Osteoblast (primary cell): ENCODE data around the gene SEMA7A. TPM values are rescaled to one million over a fixed set of nuclear protein-coding genes. Genes with fewer than 3 reads are reported as not detected.

Experiments used
- DNase-seq: peaks from one replicate; pipeline ENCODE4 v3.0.0; 2011; ENCODE audit warnings: low spot score, mixed read lengths; ENCODE audit not compliant: insufficient read length; ENCODE audit errors: missing footprints
- H2AFZ ChIP-seq: 2 replicates; pipeline ENCODE4 v1.6.0; 2011; ENCODE audit warnings: mild to moderate bottlenecking, low read length
- H3K27ac ChIP-seq: 2 replicates; pipeline ENCODE4 v1.5.1; 2011; ENCODE audit warnings: mild to moderate bottlenecking, low read depth, low read length, moderate library complexity
- H3K27me3 ChIP-seq: 2 replicates; pipeline ENCODE4 v1.6.0; 2012; ENCODE audit warnings: mild to moderate bottlenecking, control low read depth, inconsistent platforms, low read length, moderate library complexity; ENCODE audit not compliant: insufficient read depth
- H3K36me3 ChIP-seq: 2 replicates; pipeline ENCODE4 v1.5.1; 2011; ENCODE audit warnings: mild to moderate bottlenecking, low read length, control low read depth, moderate library complexity; ENCODE audit not compliant: insufficient read depth
- H3K4me1 ChIP-seq: 2 replicates; pipeline ENCODE4 v1.5.1; 2011; ENCODE audit warnings: mild to moderate bottlenecking, low read length, control low read depth, moderate library complexity; ENCODE audit not compliant: insufficient read depth
- H3K4me2 ChIP-seq: 2 replicates; pipeline ENCODE4 v1.6.0; 2011; ENCODE audit warnings: mild to moderate bottlenecking, low read length; ENCODE audit not compliant: insufficient read depth
- H3K4me3 ChIP-seq: fragments of 200-600 bp; sonication (generic); 3 replicates; pipeline ENCODE4 v1.5.1; 2012; ENCODE audit warnings: mild to moderate bottlenecking, low read length, inconsistent platforms; ENCODE audit not compliant: insufficient read depth
- H3K79me2 ChIP-seq: 2 replicates; pipeline ENCODE4 v1.6.0; 2012; ENCODE audit warnings: mild to moderate bottlenecking, low read length, control low read depth, inconsistent platforms; ENCODE audit not compliant: insufficient read depth
- H3K9me3 ChIP-seq: 2 replicates; pipeline ENCODE4 v1.5.1; 2011; ENCODE audit warnings: low read depth, low read length, control low read depth
- H4K20me1 ChIP-seq: 2 replicates; pipeline ENCODE4 v1.6.0; 2012; ENCODE audit warnings: mild to moderate bottlenecking, low read length, control low read depth; ENCODE audit not compliant: insufficient read depth
- CTCF ChIP-seq: IDR thresholded peaks from 2 replicates; pipeline ENCODE4 v1.5.1; 2011; ENCODE audit warnings: mild to moderate bottlenecking, low read depth, low read length, moderate library complexity; ENCODE audit errors: extremely low read depth
- total RNA-seq: library from RNA; depleted of rRNA; stranded (reverse); fragments of >200 nt; gene quantifications from 2 replicates; pipeline ENCODE4 v1.2.3, GENCODE V29; 2012

SEMA7A gene
- total RNA-seq, 1 donor = 30.4 TPM

- no peak for TF ChIP-seq CTCF
Measured at GRCh38 chr15:74415966-74416916, 17.5 kb downstream of the SEMA7A start.

GRCh38 chr15:74414603-74415338, 19.0 kb downstream of the SEMA7A start:
- no peak overlapping the region for H3K4me3 ChIP-seq

More at GRCh38 chr15:74415966-74416916, 17.5 kb downstream of the SEMA7A start:
- peaks cover 68% of the 10 kb centered on the region for H3K36me3 ChIP-seq
- H3K4me2 ChIP-seq = peak overlapping the region; percentile 12
- H3K4me3 ChIP-seq = peak overlapping the region; percentile 17
- peaks cover 67% of the 10 kb centered on the region for H3K4me1 ChIP-seq
- H3K9me3 ChIP-seq = no peaks in the 10 kb centered on the region
- peaks cover 90% of the 10 kb centered on the region for H3K79me2 ChIP-seq
- H2AFZ ChIP-seq = no peak overlapping the region
- H3K27ac ChIP-seq = peak overlapping the region; percentile 75
- H3K27me3 ChIP-seq = no peaks in the 10 kb centered on the region
- peak; percentile 82 for DNase-seq
- peaks cover 37% of the 10 kb centered on the region for H4K20me1 ChIP-seq

GRCh38 chr15:74414081-74414580, 19.6 kb downstream of the SEMA7A start:
- no peaks in the 10 kb centered on the region for H3K9me3 ChIP-seq
- H3K4me1 ChIP-seq = peaks cover 48% of the 10 kb centered on the region
- no peak overlapping the region for H3K4me3 ChIP-seq
- no peak for TF ChIP-seq CTCF
- H2AFZ ChIP-seq = no peak overlapping the region
- peaks cover 69% of the 10 kb centered on the region for H3K79me2 ChIP-seq
- H3K27ac ChIP-seq = peak overlapping the region; percentile 46
- H4K20me1 ChIP-seq = peaks cover 24% of the 10 kb centered on the region
- H3K36me3 ChIP-seq = peaks cover 80% of the 10 kb centered on the region
- DNase-seq = no peak
- no peak overlapping the region for H3K4me2 ChIP-seq
- no peaks in the 10 kb centered on the region for H3K27me3 ChIP-seq

More at GRCh38 chr15:74414603-74415338, 19.0 kb downstream of the SEMA7A start:
- peaks cover 52% of the 10 kb centered on the region for H3K4me1 ChIP-seq
- DNase-seq = peak; percentile 78
- no peak overlapping the region for H3K4me2 ChIP-seq
- peak overlapping the region; percentile 46 for H3K27ac ChIP-seq
- H2AFZ ChIP-seq = no peak overlapping the region
- peaks cover 80% of the 10 kb centered on the region for H3K36me3 ChIP-seq
- peaks cover 24% of the 10 kb centered on the region for H4K20me1 ChIP-seq
- peaks cover 75% of the 10 kb centered on the region for H3K79me2 ChIP-seq
- no peaks in the 10 kb centered on the region for H3K27me3 ChIP-seq
- no peaks in the 10 kb centered on the region for H3K9me3 ChIP-seq
- no peak for TF ChIP-seq CTCF
